Ovary (tissue), 9 donors: ENCODE data around the gene TAOK3. TPM values are rescaled to one million over a fixed set of nuclear protein-coding genes. Genes with fewer than 3 reads are reported as not detected.

Source experiments
- DNase-seq, 5 donors: peaks; one replicate each; pipeline ENCODE4 v3.0.0-alpha.2; 2019 to 2020
- H3K27ac ChIP-seq, 2 donors: fragments of 200-600 bp; one replicate each; pipeline versions ENCODE4 v1.5.1 to v1.8.0; 2019 to 2022
- H3K27me3 ChIP-seq: fragments of 200-600 bp; one replicate; pipeline ENCODE4 v1.8.0; 2022
- H3K36me3 ChIP-seq: fragments of 200-600 bp; sonication (generic); one replicate; pipeline ENCODE4 v1.5.1; 2019
- H3K4me1 ChIP-seq: one replicate; pipeline ENCODE4 v1.8.1; 2013; ENCODE audit warnings: mild to moderate bottlenecking, moderate library complexity; ENCODE audit not compliant: insufficient read depth
- H3K4me3 ChIP-seq: fragments of 200-600 bp; sonication (generic); one replicate; pipeline ENCODE4 v1.5.1; 2017
- H3K9me3 ChIP-seq, 2 donors: fragments of 200-600 bp in 1 of 2; sonication (generic) in 1 of 2; one replicate each; pipeline versions ENCODE4 v1.5.1 to v1.8.1; 2013 to 2019; ENCODE audit warnings: mild to moderate bottlenecking in 1 of 2, moderate library complexity in 1 of 2
- EP300 ChIP-seq: sonication (generic); formaldehyde crosslinking; IDR thresholded peaks from one replicate; pipeline ENCODE4 v1.6.1; 2017; ENCODE audit warnings: antibody characterized with exemption
- POLR2A ChIP-seq: fragments of 450-650 bp; IDR thresholded peaks from one replicate; pipeline ENCODE4 v1.6.1; 2017; ENCODE audit warnings: antibody characterized with exemption, mild to moderate bottlenecking, moderate library complexity
- WGBS, 3 donors: extraction: QIAGEN DNeasy Blood & Tissue Kit in 1 of 3; methylation state at CpG; one replicate each; pipeline versions ENCODE4 v1.1.5 to v1.1.7; 2013 to 2017; 5-methylcytosine and 5-hydroxymethylcytosine counted together
- intact Hi-C, 4 donors: fragments of 100-400 bp; cut with DNase I; formaldehyde crosslinking; loops; one replicate each; pipeline versions ENCODE4 v1.11.0 to v1.15.1; 2022 to 2023
- polyA plus RNA-seq, 2 donors: library from polyadenylated mRNA; stranded (reverse); fragments of 200-250 nt in 1 of 2; fragments of 350-450 nt in 1 of 2; fragmentation: Illumina TruSeq in 1 of 2; extraction: RNeasy Lipid Tissue Mini Kit (QIAGEN cat#74804) in 1 of 2; gene quantifications; one replicate each; pipeline ENCODE4 v1.2.3, GENCODE V29; 2013 to 2014
- total RNA-seq, 7 donors: library from RNA; depleted of rRNA in 2 of 7; stranded (reverse); fragments of >200 nt in 2 of 7; fragmentation: NEBNext Ultra II Directional in 3 of 7; extraction: Animal tissue kit (Norgen Biotek cat#: 25700) in 3 of 7; gene quantifications; one replicate each; pipeline versions ENCODE4 v1.1.0 to v1.2.4, GENCODE V29; 2016 to 2023
- TF ChIP-seq, protein P1 (sequence below), 3 donors: fragments of 450-650 bp in 2 of 3; fragments of 200-600 bp in 1 of 3; IDR thresholded peaks; one replicate each; pipeline versions ENCODE4 v1.5.1 to v1.8.0; 2016 to 2022; ENCODE audit warnings: antibody characterized with exemption in 3 of 3, mild to moderate bottlenecking in 1 of 3
- donor health status: DM: no; HTN: no; CAD: no; lungs with moderate emphysema.
- donor health status: DM: no; HTN: no; CAD: no.
- donor health status: Bipolar disorder and iron deficiency.
- donor health status: DM: yes; HTN: yes; CAD: no.
- donor health status: DM: no; HTN: no; CAD: no.
- donor health status: DM: yes; HTN: yes; CAD: no.

TAOK3 gene
- total and polyA plus RNA-seq, 9 donors = 12.6 to 31.0 (median 23.0) TPM

DNA sequence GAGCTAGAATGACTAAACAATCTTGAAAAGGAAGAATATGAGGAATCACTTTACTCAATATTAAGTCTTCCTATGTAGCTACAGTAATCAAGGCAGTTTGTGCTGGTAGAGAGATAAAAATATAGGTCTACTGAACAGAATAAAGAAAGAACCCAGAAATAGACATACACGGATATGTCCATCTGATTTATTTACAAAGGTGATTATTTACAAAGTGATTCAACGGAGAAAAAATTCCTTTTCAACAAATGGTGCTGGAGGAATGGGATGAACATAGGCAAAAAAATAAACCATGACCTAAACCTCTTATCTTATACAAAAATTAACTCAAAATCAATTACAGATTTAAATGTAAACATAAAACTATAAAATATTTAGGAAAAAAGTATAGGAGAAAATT is 36.6 kb downstream of the TAOK3 start:
- intact Hi-C loops = no loop called here
- Histone ChIP-seq H3K27ac (no peak overlapping the region), H3K4me1 (peaks cover under 1% of the 10 kb centered on the region), H3K36me3 (no peaks in the 10 kb centered on the region), H3K27me3 (no peaks in the 10 kb centered on the region), H3K4me3 (no peak overlapping the region), H3K9me3 (no peaks in the 10 kb centered on the region)
- WGBS, 3 donors = 84 to 86% (median 86%) methylated on average over 2 of the region's 2 CpGs
- no peak for DNase-seq
- TF ChIP-seq, protein P1, sequence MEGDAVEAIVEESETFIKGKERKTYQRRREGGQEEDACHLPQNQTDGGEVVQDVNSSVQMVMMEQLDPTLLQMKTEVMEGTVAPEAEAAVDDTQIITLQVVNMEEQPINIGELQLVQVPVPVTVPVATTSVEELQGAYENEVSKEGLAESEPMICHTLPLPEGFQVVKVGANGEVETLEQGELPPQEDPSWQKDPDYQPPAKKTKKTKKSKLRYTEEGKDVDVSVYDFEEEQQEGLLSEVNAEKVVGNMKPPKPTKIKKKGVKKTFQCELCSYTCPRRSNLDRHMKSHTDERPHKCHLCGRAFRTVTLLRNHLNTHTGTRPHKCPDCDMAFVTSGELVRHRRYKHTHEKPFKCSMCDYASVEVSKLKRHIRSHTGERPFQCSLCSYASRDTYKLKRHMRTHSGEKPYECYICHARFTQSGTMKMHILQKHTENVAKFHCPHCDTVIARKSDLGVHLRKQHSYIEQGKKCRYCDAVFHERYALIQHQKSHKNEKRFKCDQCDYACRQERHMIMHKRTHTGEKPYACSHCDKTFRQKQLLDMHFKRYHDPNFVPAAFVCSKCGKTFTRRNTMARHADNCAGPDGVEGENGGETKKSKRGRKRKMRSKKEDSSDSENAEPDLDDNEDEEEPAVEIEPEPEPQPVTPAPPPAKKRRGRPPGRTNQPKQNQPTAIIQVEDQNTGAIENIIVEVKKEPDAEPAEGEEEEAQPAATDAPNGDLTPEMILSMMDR (IDR thresholded peaks at IDR 0.05) = no peak
- TF ChIP-seq POLR2A (no peak), EP300 (no peak)

DNA sequence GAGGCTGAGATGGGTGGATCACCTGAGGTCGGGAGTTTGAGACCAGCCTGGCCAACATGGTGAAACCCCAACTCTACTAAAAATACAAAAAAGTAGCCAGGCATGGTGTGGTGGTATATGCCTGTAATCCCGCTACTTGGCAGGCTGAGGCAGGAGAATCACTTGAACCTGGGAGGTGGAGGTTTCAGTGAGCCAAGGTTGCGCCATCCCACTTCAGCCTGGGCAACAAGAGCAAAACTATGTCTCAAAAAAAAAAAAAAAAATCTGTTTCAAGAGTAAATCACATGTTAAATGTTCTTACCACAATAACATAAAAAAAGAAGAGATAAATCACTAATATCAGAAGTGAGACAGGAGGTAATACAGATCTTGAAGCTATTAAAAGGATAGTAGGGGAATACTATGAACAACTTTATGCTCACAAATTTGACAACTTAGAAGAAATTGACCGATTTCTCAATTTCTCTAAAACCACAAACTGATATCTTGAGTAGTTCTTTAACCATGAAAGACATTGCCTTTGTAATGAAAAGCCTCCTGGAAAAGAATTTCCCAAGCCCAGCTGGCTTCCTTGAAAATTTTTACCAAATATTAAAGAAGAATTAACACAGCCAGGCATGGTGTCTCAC is 37.7 kb downstream of the TAOK3 start:
- no peak for DNase-seq
- TF ChIP-seq, protein P1 (IDR thresholded peaks at IDR 0.05) = no peak
- TF ChIP-seq EP300 = no peak
- no peak for TF ChIP-seq POLR2A

DNA sequence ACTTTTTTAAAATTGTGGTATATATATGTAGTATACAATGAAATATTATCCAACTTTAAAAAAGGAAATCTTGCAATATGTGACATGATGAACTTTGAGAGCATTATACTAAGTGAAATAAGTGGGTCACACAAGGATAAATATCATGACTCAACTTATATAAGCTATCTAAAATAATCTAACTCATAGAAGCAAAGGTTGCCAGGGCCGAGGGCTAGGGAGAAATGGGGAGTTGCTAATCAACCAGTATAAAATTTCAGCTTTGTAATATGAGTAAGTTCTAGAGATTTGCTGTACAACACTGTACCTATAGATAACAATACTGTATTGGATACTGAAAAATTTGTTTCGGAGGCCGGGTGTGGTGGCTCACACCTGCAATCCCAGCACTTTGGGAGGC is 38.5 kb downstream of the TAOK3 start:
- Histone ChIP-seq H3K27ac (no peak overlapping the region), H3K36me3 (no peaks in the 10 kb centered on the region), H3K4me3 (no peak overlapping the region), H3K4me1 (peaks cover 1% of the 10 kb centered on the region), H3K9me3 (no peaks in the 10 kb centered on the region), H3K27me3 (no peaks in the 10 kb centered on the region)
- intact Hi-C loops = no loop called here
- TF ChIP-seq POLR2A = no peak
- TF ChIP-seq, protein P1 (IDR thresholded peaks at IDR 0.05) = no peak
- no peak for TF ChIP-seq EP300
- no peak for DNase-seq
- 95 to 98% (median 95%) methylated on average over 3 of the region's 3 CpGs for WGBS, 3 donors

More for the DNA sequence above, 37.7 kb downstream of the TAOK3 start:
- no peaks in the 10 kb centered on the region for H3K9me3 ChIP-seq
- intact Hi-C loops = no loop called here
- H3K27ac ChIP-seq = no peak overlapping the region
- 94 to 95% (median 95%) methylated on average over 4 of the region's 4 CpGs for WGBS, 3 donors
- H3K27me3 ChIP-seq = no peaks in the 10 kb centered on the region
- H3K4me3 ChIP-seq = no peak overlapping the region
- H3K36me3 ChIP-seq = no peaks in the 10 kb centered on the region
- peaks cover 1% of the 10 kb centered on the region for H3K4me1 ChIP-seq

DNA sequence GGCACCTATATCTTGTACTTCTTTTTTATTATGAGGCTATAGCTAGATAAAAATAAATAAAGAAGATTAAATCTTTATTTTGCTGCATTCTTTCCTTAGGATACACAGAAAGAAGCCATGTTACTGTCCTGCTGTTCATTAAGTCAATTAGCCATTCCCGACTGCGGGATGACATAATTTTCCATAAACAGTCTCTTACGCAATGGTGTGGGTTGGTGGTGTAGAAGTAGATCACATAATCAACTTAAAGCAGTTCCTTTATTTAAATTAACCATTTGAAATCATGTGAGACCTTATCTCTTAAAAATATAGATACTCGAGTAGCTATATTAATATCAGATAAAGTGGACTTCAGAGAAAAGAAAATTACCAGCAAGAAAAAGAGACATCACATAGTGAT is 40.2 kb downstream of the TAOK3 start:
- Histone ChIP-seq H3K27ac (no peak overlapping the region), H3K27me3 (no peaks in the 10 kb centered on the region), H3K9me3 (no peaks in the 10 kb centered on the region), H3K4me3 (no peak overlapping the region), H3K4me1 (peaks cover 1% of the 10 kb centered on the region), H3K36me3 (no peaks in the 10 kb centered on the region)
- 91 to 92% (median 91%) methylated on average over 4 of the region's 4 CpGs for WGBS, 3 donors
- no peak for DNase-seq
- intact Hi-C loops = no loop called here
- TF ChIP-seq POLR2A = no peak
- no peak for TF ChIP-seq EP300

DNA sequence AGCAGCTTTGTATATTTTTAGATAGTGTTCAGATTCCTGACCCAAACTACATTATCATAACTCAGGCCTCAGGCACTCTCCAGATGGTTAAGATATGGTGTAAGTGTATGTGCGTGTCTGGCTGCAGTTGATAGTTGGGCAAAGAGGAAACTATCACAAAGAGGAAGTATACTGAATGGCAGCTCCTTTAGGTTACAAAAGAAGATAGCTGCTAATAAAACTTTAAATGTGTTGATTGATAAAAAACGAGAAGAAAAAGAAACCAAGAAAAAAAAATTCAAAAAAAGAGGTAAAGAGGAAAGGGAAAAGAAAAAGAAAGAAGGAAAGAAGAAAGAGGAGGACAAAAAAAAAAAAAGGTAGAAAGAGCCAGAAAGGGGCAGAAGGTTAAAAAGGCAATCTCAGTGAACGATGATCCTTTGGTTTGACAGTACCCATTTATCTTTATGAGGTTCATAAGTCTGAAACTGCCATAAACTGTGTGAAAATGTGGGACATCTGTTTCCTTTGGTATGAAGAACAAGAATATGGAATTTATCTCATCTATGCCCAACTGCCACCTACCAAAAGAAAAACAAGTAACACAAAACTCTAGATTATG is 42.2 kb downstream of the TAOK3 start:
- H3K4me3 ChIP-seq = no peak overlapping the region
- intact Hi-C loops = no loop called here
- no peaks in the 10 kb centered on the region for H3K27me3 ChIP-seq
- TF ChIP-seq EP300 = no peak
- TF ChIP-seq, protein P1 (IDR thresholded peaks at IDR 0.05) = no peak
- no peak for TF ChIP-seq POLR2A
- no peaks in the 10 kb centered on the region for H3K9me3 ChIP-seq
- DNase-seq = no peak
- H3K4me1 ChIP-seq = peaks cover 1% of the 10 kb centered on the region
- 59 to 71% (median 69%) methylated on average over 3 of the region's 3 CpGs for WGBS, 3 donors
- H3K27ac ChIP-seq = no peak overlapping the region
- H3K36me3 ChIP-seq = no peaks in the 10 kb centered on the region
